RWPE2 (cell line): ENCODE data around the gene ZNF518B.
A peak's percentile ranks its signal among the peaks of the same experiment; 100 is the strongest.

Source experiments
- ATAC-seq: fragments of 200-7000 bp; cut with Tn5 transposase; 3 replicates; pipeline ENCODE4 v1.9.1; 2021; ENCODE audit warnings: low read depth
- DNase-seq: peaks from one replicate; pipeline ENCODE4 v3.0.0-alpha.2; 2020; ENCODE audit warnings: low spot score
- H3K27ac ChIP-seq: fragments of 450-650 bp; 2 replicates; pipeline ENCODE4 v1.5.1; 2017; ENCODE audit warnings: mild to moderate bottlenecking; ENCODE audit not compliant: poor library complexity, severe bottlenecking
- H3K27me3 ChIP-seq: fragments of 250-450 bp; sonication (Bioruptor Pico); 2 replicates; pipeline ENCODE4 v1.5.1; 2021; ENCODE audit warnings: mild to moderate bottlenecking, moderate library complexity; ENCODE audit not compliant: insufficient read depth, poor library complexity, severe bottlenecking
- H3K36me3 ChIP-seq: fragments of 250-450 bp; sonication (Bioruptor Pico); 2 replicates; pipeline ENCODE4 v1.5.1; 2020; ENCODE audit warnings: low read depth, mild to moderate bottlenecking, moderate library complexity
- H3K4me1 ChIP-seq: fragments of 250-450 bp; sonication (Bioruptor Pico); 2 replicates; pipeline ENCODE4 v1.5.1; 2021; ENCODE audit warnings: mild to moderate bottlenecking, moderate library complexity; ENCODE audit not compliant: insufficient read depth, poor library complexity, severe bottlenecking
- H3K4me3 ChIP-seq: fragments of 250-450 bp; sonication (Bioruptor Pico); 2 replicates; pipeline ENCODE4 v1.5.1; 2021; ENCODE audit warnings: mild to moderate bottlenecking, moderate library complexity; ENCODE audit not compliant: severe bottlenecking
- H3K9me3 ChIP-seq: fragments of 250-450 bp; sonication (Bioruptor Pico); 2 replicates; pipeline ENCODE4 v1.5.1; 2021; ENCODE audit warnings: mild to moderate bottlenecking, moderate library complexity; ENCODE audit not compliant: severe bottlenecking
- CTCF ChIP-seq: fragments of 450-650 bp; IDR thresholded peaks from one replicate; pipeline ENCODE4 v1.5.1; 2017; ENCODE audit warnings: mild to moderate bottlenecking, moderate library complexity; ENCODE audit not compliant: poor library complexity, severe bottlenecking

The ZNF518B gene

GRCh38 chr4:10457255-10457801 is at the start of gene ZNF518B:
Gene ZNF518B, minus strand, starts transcription at chr4:10457426. Its CDS starts 11,098 bp downstream, at chr4:10446328.
- H3K4me1 ChIP-seq, result peaks cover 5% of the 10 kb centered on the region
- H3K9me3 ChIP-seq, result no peaks in the 10 kb centered on the region
- H3K27me3 ChIP-seq, result no peaks in the 10 kb centered on the region
- peaks cover 25% of the 10 kb centered on the region for H3K36me3 ChIP-seq
- H3K27ac ChIP-seq, result peak within 1 kb of the TSS; percentile 44
- no peak for DNase-seq
- no peak for TF ChIP-seq CTCF
- H3K4me3 ChIP-seq, result peak within 1 kb of the TSS; percentile 83
- ATAC-seq, result peak; percentile 80

DNA sequence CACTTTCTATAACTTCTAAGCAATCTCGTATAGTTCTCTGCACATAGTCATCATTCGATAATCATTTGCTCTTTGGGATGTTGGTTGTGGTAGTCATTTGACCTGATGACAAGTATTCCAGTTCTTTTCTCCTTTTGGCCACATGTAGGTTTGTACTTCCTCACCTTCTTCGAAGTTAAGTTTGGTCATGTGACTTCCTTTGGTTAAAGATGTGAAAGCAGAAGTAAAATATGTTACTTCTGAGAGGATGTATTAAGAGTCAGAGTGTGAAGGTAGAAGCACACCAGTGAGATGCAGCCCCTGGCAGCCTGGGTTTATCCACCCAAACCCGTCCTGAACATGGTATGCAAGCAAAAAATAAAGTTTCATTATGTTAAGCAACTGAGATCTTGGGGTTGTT is 48.9 kb upstream of the ZNF518B start:
- no peak for DNase-seq
- Histone ChIP-seq H3K9me3 (no peaks in the 10 kb centered on the region), H3K4me1 (no peaks in the 10 kb centered on the region), H3K27ac (no peak overlapping the region), H3K27me3 (no peaks in the 10 kb centered on the region), H3K36me3 (no peaks in the 10 kb centered on the region), H3K4me3 (no peak overlapping the region)
- ATAC-seq, result no peak
- no peak for TF ChIP-seq CTCF

DNA sequence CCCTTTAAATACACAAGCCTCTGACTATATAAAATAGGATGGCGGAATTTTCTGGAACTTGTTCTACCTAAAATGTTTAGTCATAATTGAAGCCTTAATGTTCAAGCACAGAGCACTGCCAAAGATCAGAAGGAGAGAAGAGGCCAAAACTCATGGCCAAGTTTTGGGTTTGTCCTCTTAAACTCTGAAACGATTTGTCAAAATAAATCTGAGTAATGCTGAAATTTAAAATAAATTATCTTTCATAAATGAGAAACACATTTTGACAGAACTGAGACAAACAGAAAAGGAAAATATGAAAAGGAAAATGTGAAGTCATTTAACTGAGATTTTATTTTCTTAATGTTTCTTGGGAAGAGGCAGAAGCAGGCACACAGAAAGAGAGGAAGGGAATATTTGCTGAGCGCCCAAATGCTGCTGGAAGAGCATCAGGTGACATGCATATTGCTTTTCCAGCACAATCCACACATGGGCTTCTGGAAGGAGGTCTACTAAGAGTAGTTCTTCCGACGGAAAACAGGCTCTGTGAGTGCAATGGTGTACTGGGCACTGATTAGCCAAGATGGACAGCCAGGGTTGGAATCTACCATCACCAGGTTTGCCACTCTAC is 47.4 kb upstream of the ZNF518B start:
- Histone ChIP-seq H3K4me1 (no peaks in the 10 kb centered on the region), H3K36me3 (no peaks in the 10 kb centered on the region), H3K4me3 (no peak overlapping the region), H3K27ac (no peak overlapping the region), H3K27me3 (no peaks in the 10 kb centered on the region), H3K9me3 (no peaks in the 10 kb centered on the region)
- ATAC-seq, result no peak
- no peak for DNase-seq
- no peak for TF ChIP-seq CTCF

DNA sequence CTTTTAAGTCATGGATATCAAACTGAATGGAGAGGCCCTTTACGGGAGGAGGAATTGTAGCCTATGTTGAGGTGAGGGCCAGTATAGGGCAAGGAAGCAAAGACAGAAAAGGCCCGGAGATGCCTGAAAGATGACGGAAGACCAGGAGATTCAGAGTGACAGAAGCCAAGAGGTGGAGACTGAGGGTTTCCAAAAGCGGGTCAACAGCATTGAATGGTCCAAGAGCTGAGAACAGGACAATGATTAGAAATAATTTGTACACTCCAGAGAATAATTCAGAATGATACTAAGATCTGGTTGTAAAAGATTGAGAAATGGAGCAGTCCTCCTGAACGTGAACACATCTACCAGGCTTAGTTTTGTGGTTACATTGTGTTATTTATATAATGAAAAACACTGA is 45.5 kb upstream of the ZNF518B start:
- ATAC-seq, result no peak
- TF ChIP-seq CTCF, result no peak
- no peaks in the 10 kb centered on the region for H3K9me3 ChIP-seq

DNA sequence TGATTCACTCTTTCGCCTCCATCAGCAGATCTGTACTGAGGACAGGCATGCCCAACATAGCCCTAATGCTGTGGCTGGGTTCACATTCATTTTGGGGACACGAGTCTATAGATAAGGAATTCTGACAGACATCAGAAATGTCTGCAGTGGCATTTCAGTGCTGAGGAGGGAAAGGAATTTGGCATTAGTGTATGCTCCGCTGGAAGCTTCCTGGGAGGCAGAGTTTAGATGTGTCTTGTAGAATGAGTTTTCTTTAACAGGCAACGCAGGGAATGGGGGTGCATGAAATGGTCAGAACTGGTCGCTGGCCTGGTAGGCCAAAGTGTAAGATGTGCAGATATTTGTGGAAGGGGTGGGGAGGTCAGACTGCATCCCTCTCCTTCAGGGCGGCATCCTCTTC is 43.5 kb upstream of the ZNF518B start:
- Histone ChIP-seq H3K9me3 (no peaks in the 10 kb centered on the region), H3K27me3 (no peaks in the 10 kb centered on the region), H3K4me3 (no peak overlapping the region), H3K27ac (no peak overlapping the region), H3K4me1 (no peaks in the 10 kb centered on the region), H3K36me3 (no peaks in the 10 kb centered on the region)
- ATAC-seq, result no peak
- no peak for TF ChIP-seq CTCF
- no peak for DNase-seq

More for the DNA sequence above, 45.5 kb upstream of the ZNF518B start:
- Histone ChIP-seq H3K4me1 (no peaks in the 10 kb centered on the region), H3K4me3 (no peak overlapping the region), H3K27ac (no peak overlapping the region), H3K27me3 (no peaks in the 10 kb centered on the region), H3K36me3 (no peaks in the 10 kb centered on the region)
- no peak for DNase-seq
